HUES48 (cell line): ENCODE results near the gene SH3PXD2B.
"Not testable (repeated sequence)": the region's sequence is repeated elsewhere in the genome, so short reads cannot be mapped to it uniquely, and the experiment has no call there.

Source experiments
- H3K27ac ChIP-seq: one replicate; pipeline ENCODE4 v1.7.0; 2013; ENCODE audit warnings: low read depth, low read length, inconsistent platforms
- H3K27me3 ChIP-seq: 2 replicates; pipeline ENCODE4 v1.6.1; 2013; ENCODE audit warnings: mild to moderate bottlenecking, low read length; ENCODE audit not compliant: control insufficient read depth, insufficient read depth
- H3K36me3 ChIP-seq: 2 replicates; pipeline ENCODE4 v1.6.1; 2013; ENCODE audit warnings: low read length; ENCODE audit not compliant: control insufficient read depth, insufficient read depth
- H3K4me1 ChIP-seq: 2 replicates; pipeline ENCODE4 v1.6.1; 2013; ENCODE audit warnings: mild to moderate bottlenecking, low read length; ENCODE audit not compliant: control insufficient read depth, insufficient read depth
- H3K4me3 ChIP-seq: 2 replicates; pipeline ENCODE4 v1.5.1; 2013; ENCODE audit warnings: mild to moderate bottlenecking, low read depth, low read length
- H3K9ac ChIP-seq: 2 replicates; pipeline ENCODE4 v1.6.1; 2013; ENCODE audit warnings: mild to moderate bottlenecking, low read depth, low read length, moderate library complexity
- H3K9me3 ChIP-seq: 2 replicates; pipeline ENCODE4 v1.6.1; 2013; ENCODE audit warnings: low read length; ENCODE audit not compliant: control insufficient read depth, insufficient read depth

Gene SH3PXD2B

GRCh38 chr5:172415362-172416275, 38.7 kb downstream of the SH3PXD2B start:
- H3K4me1 ChIP-seq = no peaks in the 10 kb centered on the region
- H3K27ac ChIP-seq = no peak overlapping the region
- no peak overlapping the region for H3K4me3 ChIP-seq
- H3K9ac ChIP-seq = no peak overlapping the region
- no peaks in the 10 kb centered on the region for H3K9me3 ChIP-seq
- H3K36me3 ChIP-seq = peaks cover 32% of the 10 kb centered on the region
- H3K27me3 ChIP-seq = no peaks in the 10 kb centered on the region

GRCh38 chr5:172414531-172415361, 39.6 kb downstream of the SH3PXD2B start:
- no peak overlapping the region for H3K4me3 ChIP-seq
- no peaks in the 10 kb centered on the region for H3K4me1 ChIP-seq
- peaks cover 28% of the 10 kb centered on the region for H3K36me3 ChIP-seq
- H3K9ac ChIP-seq = no peak overlapping the region
- no peak overlapping the region for H3K27ac ChIP-seq
- no peaks in the 10 kb centered on the region for H3K9me3 ChIP-seq
- no peaks in the 10 kb centered on the region for H3K27me3 ChIP-seq

GRCh38 chr5:172413601-172414171, 40.6 kb downstream of the SH3PXD2B start:
- Histone ChIP-seq H3K4me3 (no peak overlapping the region), H3K27ac (no peak overlapping the region), H3K9ac (no peak overlapping the region), H3K4me1 (no peaks in the 10 kb centered on the region), H3K9me3 (no peaks in the 10 kb centered on the region), H3K36me3 (peaks cover 17% of the 10 kb centered on the region), H3K27me3 (no peaks in the 10 kb centered on the region)

GRCh38 chr5:172412724-172413286, 41.5 kb downstream of the SH3PXD2B start:
- H3K27ac ChIP-seq = no peak overlapping the region
- H3K36me3 ChIP-seq = peaks cover 10% of the 10 kb centered on the region
- no peaks in the 10 kb centered on the region for H3K4me1 ChIP-seq
- no peaks in the 10 kb centered on the region for H3K9me3 ChIP-seq
- H3K27me3 ChIP-seq = no peaks in the 10 kb centered on the region
- no peak overlapping the region for H3K9ac ChIP-seq
- no peak overlapping the region for H3K4me3 ChIP-seq

GRCh38 chr5:172411484-172412072, 42.7 kb downstream of the SH3PXD2B start:
- Histone ChIP-seq H3K9ac (no peak overlapping the region), H3K27ac (no peak overlapping the region), H3K4me1 (no peaks in the 10 kb centered on the region), H3K27me3 (no peaks in the 10 kb centered on the region), H3K4me3 (no peak overlapping the region), H3K36me3 (peaks cover 17% of the 10 kb centered on the region), H3K9me3 (no peaks in the 10 kb centered on the region)

GRCh38 chr5:172410662-172411483, 43.5 kb downstream of the SH3PXD2B start:
- Histone ChIP-seq H3K36me3 (peaks cover 21% of the 10 kb centered on the region), H3K4me3 (no peak overlapping the region), H3K27me3 (no peaks in the 10 kb centered on the region), H3K27ac (no peak overlapping the region), H3K9ac (no peak overlapping the region), H3K4me1 (no peaks in the 10 kb centered on the region), H3K9me3 (no peaks in the 10 kb centered on the region)

- Histone ChIP-seq H3K9me3 (no peaks in the 10 kb centered on the region), H3K9ac (no peak overlapping the region), H3K27me3 (no peaks in the 10 kb centered on the region), H3K4me1 (no peaks in the 10 kb centered on the region), H3K36me3 (peaks cover 28% of the 10 kb centered on the region), H3K4me3 (no peak overlapping the region), H3K27ac (no peak overlapping the region)
Measured at GRCh38 chr5:172410160-172410559, 44.2 kb downstream of the SH3PXD2B start.

GRCh38 chr5:172409477-172409876, 44.8 kb downstream of the SH3PXD2B start:
- not testable (repeated sequence) for H3K27ac ChIP-seq, H3K4me1 ChIP-seq, H3K9me3 ChIP-seq, H3K27me3 ChIP-seq, H3K9ac ChIP-seq, H3K4me3 ChIP-seq
- H3K36me3 ChIP-seq = peaks cover 30% of the 10 kb centered on the region

GRCh38 chr5:172407822-172408221, 46.5 kb downstream of the SH3PXD2B start:
- Histone ChIP-seq H3K4me1 (peaks cover 11% of the 10 kb centered on the region), H3K36me3 (peaks cover 32% of the 10 kb centered on the region), H3K4me3 (no peak overlapping the region), H3K9ac (no peak overlapping the region), H3K27me3 (no peaks in the 10 kb centered on the region), H3K9me3 (no peaks in the 10 kb centered on the region), H3K27ac (no peak overlapping the region)

GRCh38 chr5:172407241-172407691, 47.1 kb downstream of the SH3PXD2B start:
- Histone ChIP-seq H3K9me3 (no peaks in the 10 kb centered on the region), H3K4me3 (no peak overlapping the region), H3K4me1 (peaks cover 17% of the 10 kb centered on the region), H3K27ac (no peak overlapping the region), H3K36me3 (peaks cover 36% of the 10 kb centered on the region), H3K9ac (no peak overlapping the region), H3K27me3 (no peaks in the 10 kb centered on the region)
